GM19455 (cell line): Measurements from ENCODE around the gene ATP6AP1.
"Not testable (repeated sequence)": the region's sequence is repeated elsewhere in the genome, so short reads cannot be mapped to it uniquely, and the experiment has no call there.

Experiments used
- ATAC-seq: cut with Tn5 transposase; IDR thresholded peaks from one replicate; pipeline ENCODE4 v1.9.1; 2021; ENCODE audit not compliant: unreplicated experiment

ATP6AP1 gene

GRCh38 chrX:154428176-154429171 lies at the start of gene ATP6AP1:
Gene ATP6AP1, plus strand, starts transcription at chrX:154428677. Its CDS starts 16 bp downstream, at chrX:154428693.
- peak; percentile 92 for ATAC-seq

GRCh38 chrX:154378799-154379568 lies 49.5 kb upstream of the ATP6AP1 start, which contains the start of gene EMD:
Gene EMD, plus strand, starts transcription at chrX:154379295. Its CDS starts 190 bp downstream, at chrX:154379485.
- ATAC-seq, result peak; percentile 74

GRCh38 chrX:154379569-154379951 lies 48.9 kb upstream of the ATP6AP1 start:
- no peak for ATAC-seq

- no peak for ATAC-seq
Observed at GRCh38 chrX:154380153-154380552, 48.3 kb upstream of the ATP6AP1 start.

- no peak for ATAC-seq
Observed at GRCh38 chrX:154380787-154381186, 47.7 kb upstream of the ATP6AP1 start.

GRCh38 chrX:154381271-154381670 lies 47.2 kb upstream of the ATP6AP1 start:
- ATAC-seq, result no peak

- ATAC-seq, result no peak
Observed at GRCh38 chrX:154382483-154383069, 45.9 kb upstream of the ATP6AP1 start.

- no peak for ATAC-seq
Observed at GRCh38 chrX:154383359-154384283, 44.9 kb upstream of the ATP6AP1 start.

GRCh38 chrX:154384284-154384892 lies 44.1 kb upstream of the ATP6AP1 start:
- ATAC-seq, result no peak

- not testable (repeated sequence) for ATAC-seq
Observed at GRCh38 chrX:154388094-154388493, 40.4 kb upstream of the ATP6AP1 start.

GRCh38 chrX:154388649-154389048 lies 39.8 kb upstream of the ATP6AP1 start:
- ATAC-seq, result not testable (repeated sequence)

- peak; percentile 69 for ATAC-seq
Observed at GRCh38 chrX:154389812-154390747, 38.4 kb upstream of the ATP6AP1 start.

- ATAC-seq, result not testable (repeated sequence)
Observed at GRCh38 chrX:154396363-154396762, 32.1 kb upstream of the ATP6AP1 start.

GRCh38 chrX:154396973-154397887 lies 31.2 kb upstream of the ATP6AP1 start:
- ATAC-seq, result peak; percentile 44

- peak; percentile 67 for ATAC-seq
Observed at GRCh38 chrX:154397888-154398667, 30.4 kb upstream of the ATP6AP1 start, which contains the start of gene RPL10. Gene RPL10, plus strand, starts transcription at chrX:154398377. Its CDS starts 143 bp downstream, at chrX:154398520.

GRCh38 chrX:154398668-154399526 lies 29.6 kb upstream of the ATP6AP1 start:
- peak; percentile 31 for ATAC-seq
